GM19438 (cell line): ENCODE data around the gene ATXN3.
A peak's percentile ranks its signal among the peaks of the same experiment; 100 is the strongest.
"Not testable (repeated sequence)": the region's sequence is repeated elsewhere in the genome, so short reads cannot be mapped to it uniquely, and the experiment has no call there.

Source experiments
- ATAC-seq: cut with Tn5 transposase; IDR thresholded peaks from one replicate; pipeline ENCODE4 v1.9.1; 2021; ENCODE audit warnings: low read depth; ENCODE audit not compliant: unreplicated experiment

The ATXN3 gene

DNA sequence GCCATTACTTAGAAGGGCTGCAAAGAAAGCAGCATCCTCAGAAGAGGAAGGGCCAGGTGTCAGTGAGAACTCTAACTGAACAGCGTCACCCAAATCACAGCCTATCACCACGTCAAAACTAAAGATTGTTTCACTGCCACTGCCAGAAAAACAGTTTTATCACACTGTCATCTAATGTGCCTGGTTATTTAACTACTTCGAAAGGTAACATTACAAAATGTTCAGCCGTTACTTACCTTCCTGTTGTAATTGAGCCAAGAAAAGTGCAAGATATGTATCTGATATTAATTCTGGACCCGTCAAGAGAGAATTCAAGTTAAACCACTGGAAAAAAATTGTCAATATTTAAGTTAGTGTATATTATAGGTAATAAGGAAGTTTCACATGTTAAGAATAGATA is 17.9 kb downstream of the ATXN3 start:
- no peak for ATAC-seq

DNA sequence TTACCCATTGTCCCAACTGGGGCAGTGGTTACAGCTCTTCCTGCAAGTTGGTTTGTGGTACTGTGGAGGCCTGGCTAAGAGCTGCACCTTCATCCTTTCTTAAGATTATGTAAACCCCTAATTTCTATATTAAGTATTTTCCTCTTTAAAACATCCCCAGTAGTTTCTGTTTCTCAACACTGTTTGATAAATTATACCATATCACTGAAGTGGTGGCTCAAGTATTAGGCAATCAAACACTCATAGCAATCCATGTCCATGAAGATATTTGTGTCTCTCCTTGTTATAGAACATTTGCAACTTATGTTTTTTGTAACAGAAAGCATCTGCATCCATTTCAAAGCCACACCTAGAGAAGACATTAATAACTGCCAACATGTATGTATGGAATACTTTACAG is 31.8 kb downstream of the ATXN3 start:
- no peak for ATAC-seq

DNA sequence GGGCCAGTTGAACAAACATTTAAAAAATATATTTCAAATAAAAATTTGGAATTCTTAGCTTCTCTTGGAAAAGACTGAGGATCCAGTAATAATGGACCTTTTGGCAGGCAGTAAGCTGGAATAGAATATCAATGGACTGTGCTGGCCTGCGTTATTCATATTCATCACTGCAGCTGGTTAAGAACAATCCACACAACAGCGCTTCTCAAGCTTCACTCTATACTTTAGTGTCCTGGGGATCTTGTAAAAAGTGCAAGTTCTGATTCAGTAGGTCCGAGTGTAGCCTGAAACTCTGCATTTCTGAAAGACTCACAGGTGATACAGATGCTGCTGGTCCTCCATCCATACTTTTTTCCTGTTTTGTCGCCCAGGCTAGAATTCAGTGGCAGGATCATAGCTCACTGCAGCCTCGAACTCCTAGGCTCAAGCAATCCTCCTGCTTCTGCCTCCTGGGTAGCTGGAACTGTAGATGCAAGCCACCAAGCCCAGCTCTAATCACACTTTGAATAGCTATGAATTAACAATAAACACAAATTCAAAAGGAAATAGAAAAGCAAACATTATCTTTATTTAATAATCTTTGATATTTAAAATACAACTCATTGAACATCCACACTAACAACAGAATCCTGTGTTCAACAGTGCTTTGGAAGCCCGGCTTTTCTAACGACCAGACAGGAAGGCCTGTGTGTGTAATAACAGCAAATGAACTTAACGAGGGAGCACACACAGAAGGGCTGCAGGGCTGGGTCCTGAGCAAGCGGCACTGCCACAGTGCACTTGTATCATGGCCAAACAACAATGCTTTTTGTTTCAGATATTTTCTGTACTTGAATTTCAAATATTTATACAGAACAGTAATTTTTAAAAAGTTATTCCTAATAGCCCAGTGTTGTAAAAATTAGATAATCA is 48.1 kb downstream of the ATXN3 start:
- no peak for ATAC-seq

DNA sequence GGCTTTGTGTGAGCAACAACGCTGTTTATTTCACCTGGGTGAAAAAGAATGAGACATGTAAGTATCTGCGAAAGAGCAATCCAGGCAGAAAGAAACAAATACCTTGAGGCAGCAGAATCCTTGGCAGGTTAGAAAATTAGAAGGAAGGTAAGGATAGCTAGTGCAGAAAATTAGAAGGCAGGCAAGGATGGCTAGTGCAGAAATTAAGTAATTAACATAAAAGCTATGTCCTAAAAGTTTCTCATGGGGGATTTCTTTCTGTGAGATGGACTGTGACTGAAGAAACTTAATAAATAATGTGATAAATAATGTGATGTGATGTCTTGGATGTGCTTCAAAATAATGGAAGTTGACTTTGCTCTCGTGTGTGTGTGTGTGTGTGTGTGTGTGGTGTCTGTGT is 56.6 kb downstream of the ATXN3 start:
- no peak for ATAC-seq

DNA sequence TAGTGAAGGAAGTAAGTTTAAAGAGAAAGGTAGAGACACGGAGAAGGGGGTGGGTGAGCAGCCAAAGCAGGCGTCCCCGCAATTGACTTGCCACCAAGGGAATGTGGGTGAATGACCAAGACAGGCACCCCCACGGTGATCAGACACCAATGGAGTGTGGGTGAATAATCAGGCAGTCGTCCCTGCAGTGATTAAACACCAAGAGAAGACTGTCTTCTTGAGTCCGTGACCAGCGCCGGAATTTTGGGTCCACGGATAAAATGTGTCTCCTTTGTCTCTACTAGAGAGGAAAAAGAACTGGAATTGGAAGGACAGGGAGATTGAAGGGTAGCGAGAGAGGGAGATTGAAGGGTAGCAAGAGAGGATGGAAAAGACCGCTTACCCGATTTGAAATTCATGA is 57.2 kb downstream of the ATXN3 start:
- not testable (repeated sequence) for ATAC-seq

DNA sequence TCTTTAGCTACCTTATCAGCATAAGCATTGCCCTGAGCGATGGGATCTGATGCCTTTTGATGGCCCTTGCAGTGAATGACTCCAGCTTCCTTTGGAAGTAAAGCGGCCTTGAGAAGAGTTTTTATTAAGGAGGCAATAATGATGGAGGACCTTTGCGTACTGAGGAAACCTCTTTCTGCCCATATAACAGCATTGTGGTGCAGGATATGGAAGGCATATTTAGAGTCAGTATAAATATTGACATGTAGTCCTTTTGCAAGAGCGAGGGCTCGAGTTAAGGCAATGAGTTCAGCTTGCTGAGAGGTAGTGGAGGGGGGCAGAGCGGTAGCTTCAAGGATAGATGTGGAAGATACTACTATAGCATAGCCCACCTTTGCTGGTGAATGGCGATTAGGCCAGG is 60.5 kb downstream of the ATXN3 start:
- ATAC-seq, result not testable (repeated sequence)

DNA sequence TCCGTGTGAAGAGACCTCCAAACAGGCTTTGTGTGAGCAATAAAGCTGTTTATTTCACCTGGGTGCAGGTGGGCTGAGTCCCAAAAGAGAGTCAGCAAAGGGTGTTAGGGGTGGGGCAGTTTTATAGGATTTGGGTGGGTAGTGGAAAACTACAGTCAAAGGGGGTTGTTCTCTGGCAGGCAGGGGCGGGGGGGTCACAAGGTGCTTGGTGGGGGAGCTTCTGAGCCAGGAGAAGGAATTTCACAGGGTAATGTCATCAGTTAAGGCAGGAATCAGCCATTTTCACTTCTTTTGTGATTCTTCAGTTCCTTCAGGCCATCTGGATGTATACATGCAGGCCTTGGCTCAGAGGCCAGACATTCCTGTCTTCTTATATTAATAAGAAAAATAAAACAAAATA is 64.6 kb downstream of the ATXN3 start:
- ATAC-seq, result not testable (repeated sequence)

DNA sequence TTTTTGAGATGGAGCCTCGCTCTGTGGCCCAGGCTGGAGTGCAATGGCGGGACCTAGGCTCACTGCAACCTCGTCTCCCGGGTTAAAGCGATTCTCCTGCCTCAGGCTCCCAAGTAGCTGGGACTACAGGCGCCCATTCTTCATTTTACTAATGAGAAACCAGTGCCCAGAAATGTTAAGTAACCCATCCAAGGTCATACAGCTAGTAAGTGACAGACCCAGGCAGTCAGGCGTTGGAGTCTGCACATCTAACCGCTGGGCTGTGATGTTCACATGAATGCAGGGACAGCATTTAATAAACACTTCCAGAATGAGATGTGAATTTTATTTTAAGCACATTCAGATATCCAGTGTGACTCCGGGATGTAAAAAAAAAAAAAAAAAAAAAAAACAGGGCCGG is 65.2 kb downstream of the ATXN3 start:
- no peak for ATAC-seq

DNA sequence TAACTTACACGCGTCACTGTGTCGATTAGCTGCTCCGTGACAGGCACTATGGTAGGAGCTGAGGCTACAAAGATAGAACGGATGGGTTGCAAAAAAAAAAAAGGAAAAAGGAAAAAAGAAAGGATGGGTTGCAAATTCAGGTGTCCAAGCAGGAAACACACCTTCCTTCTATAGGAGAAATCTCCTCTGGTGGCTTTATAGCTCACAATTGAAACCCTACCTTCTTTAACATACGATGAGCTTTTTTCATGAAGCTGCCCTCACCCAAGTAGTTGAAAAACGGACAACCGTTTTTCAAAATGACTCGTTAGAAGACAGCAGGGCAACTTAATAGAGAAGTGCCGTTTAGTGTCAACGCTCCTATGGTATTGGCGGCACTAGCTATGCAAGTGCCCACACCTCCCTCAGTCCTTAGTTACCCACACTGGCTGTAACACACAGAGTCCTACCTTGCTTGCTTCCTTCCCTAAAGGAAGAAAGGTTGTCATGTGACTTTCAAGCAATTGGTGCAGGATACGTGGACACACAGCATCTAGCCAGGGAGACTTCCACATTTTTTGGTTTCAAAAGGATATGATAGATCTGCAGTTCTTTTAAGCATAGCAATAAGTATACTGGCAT is 65.8 kb downstream of the ATXN3 start:
- peak; percentile 17 for ATAC-seq

DNA sequence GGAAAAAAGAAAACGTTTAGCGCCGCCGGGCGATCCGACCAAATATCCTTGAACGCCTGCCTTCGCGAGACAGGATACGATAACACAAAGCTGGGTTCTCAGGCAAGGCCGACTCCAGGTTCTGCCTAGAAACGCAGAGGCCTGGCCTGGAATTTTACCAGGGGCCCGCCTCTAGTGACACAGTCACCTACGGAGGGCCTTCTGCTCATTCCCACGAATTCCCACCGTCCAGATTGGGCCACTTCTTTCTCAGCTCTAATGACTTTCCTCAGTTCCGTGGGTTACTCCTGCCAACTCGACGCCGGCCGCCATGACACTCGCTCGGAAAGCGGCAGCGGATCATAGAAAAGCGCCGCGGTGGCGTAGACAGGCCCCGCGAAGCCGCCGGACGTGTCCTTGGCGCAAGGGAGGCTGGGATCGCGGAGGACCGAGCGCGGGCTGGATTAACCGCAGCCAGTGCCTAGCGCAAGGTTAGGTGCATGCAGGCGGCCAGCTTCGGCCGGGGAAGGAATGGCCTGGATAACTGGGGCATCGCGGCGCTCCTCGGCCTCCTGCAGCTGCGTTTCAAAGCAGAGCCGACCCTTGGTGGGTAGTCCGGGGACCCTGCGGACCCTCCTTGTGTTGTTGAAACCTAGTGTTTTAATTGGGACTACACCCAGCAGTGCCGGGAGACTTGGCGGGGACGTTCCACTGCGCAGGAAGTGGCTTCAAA is 66.5 kb downstream of the ATXN3 start, which contains the start of gene TRIP11:
TRIP11 (minus strand) TSS at position 341 of the 712 bp plus-strand sequence. CDS start 374 bp downstream, outside the sequence.
- ATAC-seq, result peak; percentile 98

DNA sequence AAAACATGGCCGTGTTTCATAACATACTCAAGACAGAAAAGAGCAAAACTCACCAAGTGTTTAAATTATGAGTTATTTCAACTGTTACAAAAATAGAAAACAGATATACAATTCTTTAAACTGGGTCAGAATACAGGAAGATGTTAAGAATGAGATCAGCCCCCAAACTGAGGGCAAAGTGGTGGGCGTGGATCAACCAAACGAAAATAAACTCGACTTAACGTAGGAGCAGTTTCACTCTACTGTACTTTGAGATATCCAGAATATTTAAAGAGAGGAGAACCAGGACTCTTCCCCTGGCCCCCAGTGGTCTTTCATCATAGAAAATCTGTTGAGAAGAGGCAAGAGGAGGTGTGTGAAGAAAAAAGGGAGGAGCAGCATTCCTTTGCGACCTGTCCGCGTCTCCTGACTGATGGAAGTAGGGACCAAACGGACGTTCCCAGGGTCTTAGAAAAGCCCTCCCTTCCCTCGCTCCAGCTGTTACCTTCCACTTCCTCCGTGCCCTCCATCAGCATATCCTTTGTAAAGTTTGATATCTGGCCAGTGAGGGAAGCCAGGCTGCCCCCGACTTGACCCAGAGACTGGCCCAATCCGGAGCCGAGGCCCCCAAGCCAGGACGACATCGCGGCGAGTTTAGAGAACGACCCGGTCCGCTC is 67.2 kb downstream of the ATXN3 start:
- peak; percentile 5 for ATAC-seq

DNA sequence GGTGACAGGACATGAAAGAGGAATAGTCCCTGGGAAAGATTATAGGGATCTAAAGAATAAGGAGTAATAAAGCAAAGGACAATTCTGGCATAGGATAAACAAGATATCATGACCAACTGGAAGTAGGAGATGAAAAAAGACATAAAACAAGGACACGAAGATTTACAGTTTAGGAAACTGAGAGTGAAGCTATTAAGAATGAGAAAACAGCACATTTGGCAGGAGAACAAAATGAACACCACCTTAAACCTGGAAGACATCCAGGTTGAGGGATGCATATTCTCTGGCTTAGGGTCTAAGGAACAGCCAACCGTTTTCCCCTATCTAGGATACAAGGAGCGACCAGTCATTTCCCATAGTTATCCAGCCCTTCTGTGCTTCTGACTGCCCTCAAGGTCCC is 68.4 kb downstream of the ATXN3 start:
- ATAC-seq, result no peak

DNA sequence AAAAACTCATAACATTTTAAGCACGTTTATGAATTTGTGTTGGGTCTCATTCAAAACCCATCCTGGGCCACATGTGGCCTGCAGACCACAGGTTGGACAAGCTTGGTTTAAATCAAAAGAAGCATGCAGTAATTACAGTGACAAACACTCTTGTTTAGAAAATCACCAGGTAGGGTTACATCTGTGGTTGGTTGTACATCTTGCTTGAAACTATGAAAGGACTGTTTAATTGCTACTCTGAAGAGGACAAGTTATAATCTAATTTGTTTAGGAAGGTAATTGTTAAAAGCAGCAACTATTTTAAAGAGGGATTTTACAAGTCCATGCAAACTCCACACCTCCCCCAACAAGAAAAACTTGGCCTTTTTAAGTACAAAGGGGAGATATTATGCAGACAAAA is 70.5 kb downstream of the ATXN3 start:
- ATAC-seq, result no peak

DNA sequence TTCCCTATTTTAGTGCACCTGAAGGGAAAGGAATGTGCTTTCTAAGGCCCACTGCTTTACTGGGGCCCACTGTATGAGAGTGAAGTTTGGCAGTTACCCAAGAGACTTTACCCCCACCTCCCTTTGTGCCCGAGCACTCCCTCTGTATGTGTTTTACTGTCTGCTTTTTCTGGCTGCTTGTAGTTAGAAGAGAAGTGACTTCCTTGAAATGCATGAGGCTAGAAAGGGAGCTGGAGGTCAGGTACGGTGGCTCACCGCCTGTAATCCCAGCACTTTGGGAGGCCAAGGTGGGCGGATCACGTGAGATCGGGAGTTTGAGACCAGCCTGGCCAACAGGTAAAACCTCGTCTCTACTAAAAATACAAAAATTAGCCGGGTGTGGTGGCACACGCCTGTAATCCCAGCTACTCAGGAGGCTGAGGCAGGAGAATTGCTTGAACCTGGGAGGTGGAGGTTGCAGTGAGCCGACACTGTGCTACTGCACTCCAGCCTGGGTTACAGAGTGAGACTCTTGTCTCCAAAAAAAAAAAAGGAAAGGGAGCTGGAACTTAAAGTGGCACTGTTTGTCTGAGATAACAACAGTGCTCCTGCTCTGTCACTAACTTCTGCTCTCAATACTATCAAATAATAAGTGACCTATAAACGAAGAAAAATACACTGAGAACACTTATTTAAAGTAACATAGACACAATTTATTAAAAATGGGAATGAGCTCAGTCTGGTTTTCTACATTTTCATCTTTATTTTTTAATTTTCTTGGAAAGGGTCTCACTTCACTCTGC is 72.3 kb downstream of the ATXN3 start:
- no peak for ATAC-seq

DNA sequence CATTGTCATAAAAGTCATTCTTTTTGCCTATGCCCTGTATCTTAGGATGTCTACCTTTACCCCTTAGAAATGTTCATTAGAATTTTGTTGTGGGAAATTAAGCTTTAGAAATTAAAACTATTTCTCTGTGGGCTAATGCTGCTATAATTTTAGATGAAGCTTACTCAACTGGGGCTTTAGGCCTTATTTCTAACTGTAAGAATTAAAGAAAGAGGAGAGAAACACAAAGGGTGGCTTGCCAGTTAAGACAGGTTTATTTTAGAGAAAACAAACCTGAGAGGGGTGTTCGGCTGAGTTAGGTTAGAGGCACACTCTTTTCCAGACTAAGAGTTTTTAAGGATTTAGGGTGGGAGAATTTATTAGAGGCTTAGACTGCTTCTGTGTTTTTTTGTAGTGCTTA is 72.9 kb downstream of the ATXN3 start:
- ATAC-seq, result no peak

DNA sequence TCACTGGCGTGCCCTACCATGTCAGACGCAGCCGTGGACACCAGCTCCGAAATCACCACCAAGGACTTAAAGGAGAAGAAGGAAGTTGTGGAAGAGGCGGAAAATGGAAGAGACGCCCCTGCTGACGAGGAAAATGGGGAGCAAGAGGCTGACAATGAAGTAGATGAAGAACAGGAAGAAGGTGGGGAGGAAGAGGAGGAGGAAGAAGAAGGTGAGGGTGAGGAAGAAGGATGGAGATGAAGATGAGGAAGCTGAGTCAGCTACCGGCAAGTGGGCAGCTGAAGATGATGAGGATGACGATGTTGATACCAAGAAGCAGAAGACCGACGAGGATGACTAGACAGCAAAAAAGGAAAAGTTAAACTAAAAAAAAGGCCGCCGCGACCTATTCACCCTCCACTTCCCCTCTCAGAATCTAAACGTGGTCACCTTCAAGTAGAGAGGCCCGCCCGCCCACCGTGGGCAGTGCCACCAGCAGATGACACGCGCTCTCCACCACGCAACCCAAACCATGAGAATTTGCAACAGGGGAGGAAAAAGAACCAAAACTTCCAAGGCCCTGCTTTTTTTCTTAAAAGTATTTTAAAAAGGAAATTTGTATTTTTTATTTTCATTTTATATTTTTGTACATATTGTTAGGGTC is 79.7 kb downstream of the ATXN3 start:
- ATAC-seq, result no peak

DNA sequence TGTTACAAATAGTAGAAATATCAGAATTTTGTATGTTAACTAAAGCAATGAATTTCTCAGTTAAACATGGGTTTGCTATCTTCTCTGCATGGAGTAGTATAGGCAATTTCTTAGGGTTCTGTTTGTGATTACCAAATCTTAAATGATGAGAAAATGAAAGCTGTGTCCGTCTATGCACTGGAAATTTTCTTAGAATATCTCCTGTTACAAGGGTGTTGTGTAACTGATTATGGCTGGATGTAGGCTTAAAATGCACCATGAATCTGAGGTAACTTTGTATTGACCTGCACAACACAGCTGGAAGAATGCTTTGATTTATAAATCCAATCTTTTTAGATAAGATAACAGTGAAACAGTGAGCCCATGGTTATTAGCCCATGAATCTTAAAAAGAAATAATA is 84.3 kb downstream of the ATXN3 start:
- ATAC-seq, result no peak

DNA sequence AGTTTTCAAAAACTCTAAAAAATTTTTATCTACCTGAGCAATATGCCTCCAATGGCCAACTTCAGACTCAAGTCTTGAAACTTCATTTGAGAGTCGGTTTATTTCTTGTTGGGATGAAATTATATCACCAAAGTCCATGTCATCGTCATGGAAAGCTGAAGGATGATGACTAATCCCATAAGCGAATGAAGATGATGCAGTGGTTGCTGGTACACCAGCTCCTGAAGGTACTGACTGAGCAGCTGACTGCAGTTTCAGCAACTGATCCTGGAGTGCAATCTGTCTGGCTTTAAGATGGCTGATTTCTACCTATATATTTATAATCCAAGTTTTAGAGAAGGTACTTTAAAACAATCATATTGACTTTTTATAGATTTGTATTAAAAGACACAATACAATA is 84.9 kb downstream of the ATXN3 start:
- ATAC-seq, result no peak

DNA sequence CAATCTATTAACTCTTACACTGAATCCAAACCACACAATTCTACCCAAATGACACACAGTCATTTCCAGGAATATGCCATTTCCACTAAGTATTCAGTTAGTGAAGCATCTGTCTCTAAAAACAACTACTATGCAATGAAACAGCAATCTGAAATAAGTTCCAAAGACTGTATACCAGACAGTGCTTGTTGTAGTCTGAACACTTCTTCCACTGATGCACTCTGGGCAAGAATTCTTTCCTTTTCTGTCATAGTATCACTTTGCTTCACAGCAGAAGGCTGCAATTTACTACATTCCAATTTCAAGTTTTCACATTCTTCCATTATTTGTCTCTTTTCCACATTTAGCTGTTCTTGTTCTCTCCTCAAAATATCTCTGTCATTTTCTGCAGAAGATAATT is 92.3 kb downstream of the ATXN3 start:
- ATAC-seq, result no peak
